OCI-LY7 (cell line): ENCODE results near the gene SMOC1. TPM values are rescaled to one million over a fixed set of nuclear protein-coding genes. Genes with fewer than 3 reads are reported as not detected.

Source experiments
- BruUV-seq: library from RNA; stranded (reverse); fragments of 400-500 nt; replicated peaks from 2 replicates; lab custom pipeline; 2021; lab: Mats Ljungman, UMichigan
- CTCF ChIA-PET: fragments of 300-600 bp; sonication (Branson Sonifier 250); formaldehyde crosslinking; loops from one replicate; lab custom pipeline; 2022; ENCODE audit warnings: antibody characterized with exemption; ENCODE audit not compliant: unreplicated experiment; lab: Charles Lee
- POLR2A ChIA-PET: fragments of 300-600 bp; sonication (Branson Sonifier 250); formaldehyde crosslinking; loops from one replicate; lab custom pipeline; 2022; ENCODE audit warnings: antibody characterized with exemption; lab: Charles Lee
- DNase-seq: peaks from one replicate; pipeline ENCODE4 v3.0.0-alpha.2; 2015; ENCODE audit warnings: low spot score
- H2AFZ ChIP-seq: fragments of 200-600 bp; sonication (generic), shearing (Covaris generic); 2 replicates; pipeline ENCODE4 v1.6.1; 2014; ENCODE audit warnings: mild to moderate bottlenecking, antibody characterized with exemption, low read length, moderate library complexity
- H3K27ac ChIP-seq: fragments of 200-600 bp; sonication (generic); 2 replicates; pipeline ENCODE4 v1.5.1; 2014; ENCODE audit warnings: mixed run types, low read depth, mild to moderate bottlenecking, moderate library complexity, low read length, inconsistent platforms; ENCODE audit not compliant: poor library complexity, severe bottlenecking
- H3K36me3 ChIP-seq: fragments of 200-600 bp; sonication (generic); 2 replicates; pipeline ENCODE4 v1.6.1; 2014; ENCODE audit warnings: mild to moderate bottlenecking, antibody characterized with exemption, low read length, moderate library complexity, mixed read lengths; ENCODE audit not compliant: insufficient read depth
- H3K4me1 ChIP-seq: fragments of 200-600 bp; sonication (generic); 2 replicates; pipeline ENCODE4 v1.5.1; 2014; ENCODE audit warnings: mild to moderate bottlenecking, low read length; ENCODE audit not compliant: insufficient read depth, poor library complexity, severe bottlenecking
- H3K4me2 ChIP-seq: fragments of 200-600 bp; sonication (generic); 2 replicates; pipeline ENCODE4 v1.6.1; 2014; ENCODE audit warnings: mild to moderate bottlenecking, low read length
- H3K4me3 ChIP-seq: fragments of 200-600 bp; sonication (generic); 2 replicates; pipeline ENCODE4 v1.5.1; 2014; ENCODE audit warnings: mild to moderate bottlenecking, low read depth, low read length; ENCODE audit not compliant: poor library complexity, severe bottlenecking
- H3K79me2 ChIP-seq: fragments of 200-600 bp; sonication (generic); 2 replicates; pipeline ENCODE4 v1.6.1; 2016; ENCODE audit warnings: low read depth, mild to moderate bottlenecking, low read length, moderate library complexity, mixed read lengths; ENCODE audit not compliant: insufficient read depth
- H3K9me2 ChIP-seq: fragments of 200-600 bp; sonication (generic); 2 replicates; pipeline ENCODE4 v1.6.1; 2016; ENCODE audit warnings: mild to moderate bottlenecking, low read length, mixed read lengths; ENCODE audit not compliant: insufficient read depth
- H3K9me3 ChIP-seq: fragments of 200-600 bp; sonication (generic); 2 replicates; pipeline ENCODE4 v1.6.1; 2014; ENCODE audit warnings: mild to moderate bottlenecking, mixed run types, low read length, mixed read lengths
- H4K20me1 ChIP-seq: fragments of 200-600 bp; sonication (generic); 2 replicates; pipeline ENCODE4 v1.6.1; 2014; ENCODE audit warnings: mild to moderate bottlenecking, antibody characterized with exemption, low read length, moderate library complexity, mixed read lengths; ENCODE audit not compliant: insufficient read depth
- EZH2phosphoT487 ChIP-seq: fragments of 200-600 bp; sonication (generic); IDR thresholded peaks from 2 replicates; pipeline ENCODE4 v1.6.1; 2018; ENCODE audit warnings: low read depth, borderline replicate concordance, mild to moderate bottlenecking, mixed run types, antibody characterized with exemption, low read length, moderate library complexity, mixed read lengths
- intact Hi-C: fragments of 100-400 bp; cut with micrococcal nuclease; formaldehyde crosslinking; loops from one replicate; pipeline ENCODE4 v1.10.0; 2022; ENCODE audit not compliant: unreplicated experiment
- total RNA-seq, 2 experiments: library from RNA; depleted of rRNA in 1 of 2; stranded (reverse); fragments of >200 nt in 1 of 2; shearing (Covaris generic) in 1 of 2; gene quantifications; 2 replicates each; pipeline ENCODE4 v1.2.3, GENCODE V29; 2014 to 2022
- TF ChIP-seq, protein P1 (sequence below): fragments of 200-600 bp; sonication (generic); conservative IDR thresholded peaks from 2 replicates; pipeline ENCODE4 v1.5.1; 2014; ENCODE audit warnings: mild to moderate bottlenecking, antibody characterized with exemption, low read length, moderate library complexity, mixed read lengths

Gene SMOC1
- total RNA-seq, 2 experiments from 2014 or later: not detected

DNA sequence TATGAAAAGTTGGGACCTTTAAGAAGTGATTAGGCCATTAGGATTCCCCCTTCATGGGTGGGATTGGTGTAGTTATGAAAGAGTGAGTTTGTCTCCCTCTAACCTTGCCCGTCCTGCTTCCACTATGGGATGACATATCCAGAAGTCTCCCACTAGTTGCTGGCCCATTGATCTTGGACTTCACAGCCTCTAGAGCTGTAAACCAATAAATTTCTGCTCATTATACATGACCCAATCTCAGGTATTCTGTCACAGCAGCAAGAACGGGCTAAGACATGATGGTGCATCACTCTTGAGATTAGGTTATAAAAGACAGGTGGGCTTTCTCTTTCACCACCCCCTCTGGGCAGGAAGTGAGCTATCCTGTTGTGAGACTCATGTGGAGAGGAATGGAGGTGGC is 8.6 kb upstream of the SMOC1 start:
- no peaks in the 10 kb centered on the region for H3K4me1 ChIP-seq
- ChIA-PET POLR2A (no interaction called here), CTCF (no interaction called here)
- H3K4me2 ChIP-seq: no peak overlapping the region
- no peak for DNase-seq
- H3K4me3 ChIP-seq: no peak overlapping the region
- TF ChIP-seq EZH2phosphoT487: no peak
- TF ChIP-seq, protein P1, sequence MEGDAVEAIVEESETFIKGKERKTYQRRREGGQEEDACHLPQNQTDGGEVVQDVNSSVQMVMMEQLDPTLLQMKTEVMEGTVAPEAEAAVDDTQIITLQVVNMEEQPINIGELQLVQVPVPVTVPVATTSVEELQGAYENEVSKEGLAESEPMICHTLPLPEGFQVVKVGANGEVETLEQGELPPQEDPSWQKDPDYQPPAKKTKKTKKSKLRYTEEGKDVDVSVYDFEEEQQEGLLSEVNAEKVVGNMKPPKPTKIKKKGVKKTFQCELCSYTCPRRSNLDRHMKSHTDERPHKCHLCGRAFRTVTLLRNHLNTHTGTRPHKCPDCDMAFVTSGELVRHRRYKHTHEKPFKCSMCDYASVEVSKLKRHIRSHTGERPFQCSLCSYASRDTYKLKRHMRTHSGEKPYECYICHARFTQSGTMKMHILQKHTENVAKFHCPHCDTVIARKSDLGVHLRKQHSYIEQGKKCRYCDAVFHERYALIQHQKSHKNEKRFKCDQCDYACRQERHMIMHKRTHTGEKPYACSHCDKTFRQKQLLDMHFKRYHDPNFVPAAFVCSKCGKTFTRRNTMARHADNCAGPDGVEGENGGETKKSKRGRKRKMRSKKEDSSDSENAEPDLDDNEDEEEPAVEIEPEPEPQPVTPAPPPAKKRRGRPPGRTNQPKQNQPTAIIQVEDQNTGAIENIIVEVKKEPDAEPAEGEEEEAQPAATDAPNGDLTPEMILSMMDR: no peak
- H3K36me3 ChIP-seq: no peaks in the 10 kb centered on the region
- H4K20me1 ChIP-seq: no peaks in the 10 kb centered on the region
- H3K27ac ChIP-seq: no peak overlapping the region
- no TSS peak for BruUV-seq
- intact Hi-C loops: no loop called here
- no peak overlapping the region for H2AFZ ChIP-seq
- H3K9me3 ChIP-seq: no peaks in the 10 kb centered on the region
- no peaks in the 10 kb centered on the region for H3K9me2 ChIP-seq
- H3K79me2 ChIP-seq: no peaks in the 10 kb centered on the region

DNA sequence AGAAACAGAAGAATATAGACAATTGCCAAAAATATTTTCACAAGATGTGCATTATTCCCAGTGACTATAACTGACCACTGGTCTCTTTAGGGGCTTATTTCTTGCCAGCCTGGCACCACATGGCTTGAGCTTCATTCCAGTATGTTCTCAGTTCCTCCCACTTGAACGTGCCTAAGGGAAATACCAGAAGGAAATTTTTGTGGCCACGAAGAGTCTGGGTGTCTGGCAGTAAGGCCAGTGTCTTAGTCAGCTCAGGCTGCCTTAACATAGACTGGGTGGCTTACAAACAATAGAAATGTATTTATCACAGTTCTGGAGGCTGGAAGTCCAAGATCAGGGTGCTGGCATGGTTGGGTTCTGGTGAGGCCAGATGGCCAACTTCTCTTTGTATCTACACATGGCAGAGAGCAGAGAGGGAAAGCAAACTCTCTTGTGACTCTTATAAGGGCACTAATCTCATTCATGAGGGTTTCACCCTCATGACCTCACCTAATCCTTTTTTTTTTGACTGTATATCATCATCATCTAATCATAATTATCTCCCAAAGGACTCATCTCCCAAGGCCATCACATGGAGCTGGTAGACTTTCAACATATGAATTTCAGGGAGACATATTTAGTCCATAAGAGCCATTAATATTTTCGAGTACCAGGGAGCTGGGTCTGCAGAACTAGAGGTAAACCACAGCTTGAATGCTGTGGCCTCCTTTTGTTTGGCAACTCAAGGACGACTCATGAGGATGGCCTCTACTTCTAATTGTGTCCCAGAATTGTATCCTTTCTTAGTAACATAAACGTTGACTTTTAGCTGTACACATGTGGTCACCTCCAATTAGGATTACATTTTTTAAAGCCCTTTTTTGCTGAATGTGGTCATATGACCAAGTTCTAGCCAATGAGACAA is 5.1 kb upstream of the SMOC1 start:
- ChIA-PET CTCF (interaction anchor here (1.0 kb wide), 1 partner anchor 68 kb away, joined by 3 read pairs; no protein-coding TSS in a partner anchor), POLR2A (interaction anchor here (0.6 kb wide), 1 partner anchor 335 kb away, joined by 3 read pairs; no protein-coding TSS in a partner anchor)
- Histone ChIP-seq H3K27ac (no peak overlapping the region), H3K4me1 (no peaks in the 10 kb centered on the region), H3K4me2 (no peak overlapping the region), H2AFZ (no peak overlapping the region), H3K79me2 (no peaks in the 10 kb centered on the region), H3K9me2 (no peaks in the 10 kb centered on the region), H3K36me3 (no peaks in the 10 kb centered on the region), H4K20me1 (no peaks in the 10 kb centered on the region), H3K4me3 (no peak overlapping the region), H3K9me3 (no peaks in the 10 kb centered on the region)
- intact Hi-C loops: no loop called here
- TF ChIP-seq, protein P1: no peak
- TF ChIP-seq EZH2phosphoT487: no peak
- no peak for DNase-seq
- no TSS peak for BruUV-seq
